Ramos (cell line): ENCODE results near the gene LACRT.
"Not testable (repeated sequence)": the region's sequence is repeated elsewhere in the genome, so short reads cannot be mapped to it uniquely, and the experiment has no call there.

Experiments used
- in situ Hi-C: fragments of 300-500 bp; cut with MboI; formaldehyde crosslinking; loops from one replicate; pipeline ENCODE4 v1.14.3; 2022; ENCODE audit warnings: low sequenced_read_pairs; ENCODE audit not compliant: unreplicated experiment

The LACRT gene

GRCh38 chr12:54641089-54641488 is 6.4 kb upstream of the LACRT start:
- in situ Hi-C loops = no loop called here

GRCh38 chr12:54639112-54639511 is 4.4 kb upstream of the LACRT start:
- in situ Hi-C loops = not testable (repeated sequence)

- in situ Hi-C loops = no loop called here
Measured at GRCh38 chr12:54631988-54632728, 2.5 kb downstream of the LACRT start.

GRCh38 chr12:54631551-54631950 is 3.1 kb downstream of the LACRT start:
- in situ Hi-C loops = no loop called here

- in situ Hi-C loops = no loop called here
Measured at GRCh38 chr12:54629925-54630324, 4.8 kb downstream of the LACRT start.

- in situ Hi-C loops = no loop called here
Measured at GRCh38 chr12:54628186-54628846, 6.4 kb downstream of the LACRT start.

- in situ Hi-C loops = no loop called here
Measured at GRCh38 chr12:54627304-54627703, 7.4 kb downstream of the LACRT start.

- in situ Hi-C loops = no loop called here
Measured at GRCh38 chr12:54625598-54625997, 9.1 kb downstream of the LACRT start.

GRCh38 chr12:54624315-54625279 is 10.1 kb downstream of the LACRT start:
- in situ Hi-C loops = no loop called here

- in situ Hi-C loops = no loop called here
Measured at GRCh38 chr12:54622463-54623183, 12.1 kb downstream of the LACRT start.

GRCh38 chr12:54616933-54617680 is 17.6 kb downstream of the LACRT start:
- in situ Hi-C loops = no loop called here

- in situ Hi-C loops = no loop called here
Measured at GRCh38 chr12:54612225-54612750, 22.4 kb downstream of the LACRT start.

- in situ Hi-C loops = no loop called here
Measured at GRCh38 chr12:54611715-54612149, 23.0 kb downstream of the LACRT start.

- in situ Hi-C loops = no loop called here
Measured at GRCh38 chr12:54608769-54609168, 25.9 kb downstream of the LACRT start.

GRCh38 chr12:54608156-54608555 is 26.5 kb downstream of the LACRT start:
- in situ Hi-C loops = no loop called here

GRCh38 chr12:54606556-54606955 is 28.1 kb downstream of the LACRT start:
- in situ Hi-C loops = no loop called here

- in situ Hi-C loops = no loop called here
Measured at GRCh38 chr12:54605138-54605970, 29.3 kb downstream of the LACRT start.

- in situ Hi-C loops = no loop called here
Measured at GRCh38 chr12:54604436-54604835, 30.3 kb downstream of the LACRT start.
